OCI-LY7 (cell line): ENCODE data around the gene ADSS2. TPM values are rescaled to one million over a fixed set of nuclear protein-coding genes. Genes with fewer than 3 reads are reported as not detected.

Experiments used
- BruUV-seq: library from RNA; stranded (reverse); fragments of 400-500 nt; replicated peaks from 2 replicates; lab custom pipeline; 2021; lab: Mats Ljungman, UMichigan
- CTCF ChIA-PET: fragments of 300-600 bp; sonication (Branson Sonifier 250); formaldehyde crosslinking; loops from one replicate; lab custom pipeline; 2022; ENCODE audit warnings: antibody characterized with exemption; ENCODE audit not compliant: unreplicated experiment; lab: Charles Lee
- POLR2A ChIA-PET: fragments of 300-600 bp; sonication (Branson Sonifier 250); formaldehyde crosslinking; loops from one replicate; lab custom pipeline; 2022; ENCODE audit warnings: antibody characterized with exemption; lab: Charles Lee
- DNase-seq: peaks from one replicate; pipeline ENCODE4 v3.0.0-alpha.2; 2015; ENCODE audit warnings: low spot score
- H2AFZ ChIP-seq: fragments of 200-600 bp; sonication (generic), shearing (Covaris generic); 2 replicates; pipeline ENCODE4 v1.6.1; 2014; ENCODE audit warnings: mild to moderate bottlenecking, antibody characterized with exemption, low read length, moderate library complexity
- H3K27ac ChIP-seq: fragments of 200-600 bp; sonication (generic); 2 replicates; pipeline ENCODE4 v1.5.1; 2014; ENCODE audit warnings: mixed run types, low read depth, mild to moderate bottlenecking, moderate library complexity, low read length, inconsistent platforms; ENCODE audit not compliant: poor library complexity, severe bottlenecking
- H3K36me3 ChIP-seq: fragments of 200-600 bp; sonication (generic); 2 replicates; pipeline ENCODE4 v1.6.1; 2014; ENCODE audit warnings: mild to moderate bottlenecking, antibody characterized with exemption, low read length, moderate library complexity, mixed read lengths; ENCODE audit not compliant: insufficient read depth
- H3K4me1 ChIP-seq: fragments of 200-600 bp; sonication (generic); 2 replicates; pipeline ENCODE4 v1.5.1; 2014; ENCODE audit warnings: mild to moderate bottlenecking, low read length; ENCODE audit not compliant: insufficient read depth, poor library complexity, severe bottlenecking
- H3K4me2 ChIP-seq: fragments of 200-600 bp; sonication (generic); 2 replicates; pipeline ENCODE4 v1.6.1; 2014; ENCODE audit warnings: mild to moderate bottlenecking, low read length
- H3K4me3 ChIP-seq: fragments of 200-600 bp; sonication (generic); 2 replicates; pipeline ENCODE4 v1.5.1; 2014; ENCODE audit warnings: mild to moderate bottlenecking, low read depth, low read length; ENCODE audit not compliant: poor library complexity, severe bottlenecking
- H3K79me2 ChIP-seq: fragments of 200-600 bp; sonication (generic); 2 replicates; pipeline ENCODE4 v1.6.1; 2016; ENCODE audit warnings: low read depth, mild to moderate bottlenecking, low read length, moderate library complexity, mixed read lengths; ENCODE audit not compliant: insufficient read depth
- H3K9me2 ChIP-seq: fragments of 200-600 bp; sonication (generic); 2 replicates; pipeline ENCODE4 v1.6.1; 2016; ENCODE audit warnings: mild to moderate bottlenecking, low read length, mixed read lengths; ENCODE audit not compliant: insufficient read depth
- H3K9me3 ChIP-seq: fragments of 200-600 bp; sonication (generic); 2 replicates; pipeline ENCODE4 v1.6.1; 2014; ENCODE audit warnings: mild to moderate bottlenecking, mixed run types, low read length, mixed read lengths
- H4K20me1 ChIP-seq: fragments of 200-600 bp; sonication (generic); 2 replicates; pipeline ENCODE4 v1.6.1; 2014; ENCODE audit warnings: mild to moderate bottlenecking, antibody characterized with exemption, low read length, moderate library complexity, mixed read lengths; ENCODE audit not compliant: insufficient read depth
- EZH2phosphoT487 ChIP-seq: fragments of 200-600 bp; sonication (generic); IDR thresholded peaks from 2 replicates; pipeline ENCODE4 v1.6.1; 2018; ENCODE audit warnings: low read depth, borderline replicate concordance, mild to moderate bottlenecking, mixed run types, antibody characterized with exemption, low read length, moderate library complexity, mixed read lengths
- intact Hi-C: fragments of 100-400 bp; cut with micrococcal nuclease; formaldehyde crosslinking; loops from one replicate; pipeline ENCODE4 v1.10.0; 2022; ENCODE audit not compliant: unreplicated experiment
- total RNA-seq, 2 experiments: library from RNA; depleted of rRNA in 1 of 2; stranded (reverse); fragments of >200 nt in 1 of 2; shearing (Covaris generic) in 1 of 2; gene quantifications; 2 replicates each; pipeline ENCODE4 v1.2.3, GENCODE V29; 2014 to 2022
- TF ChIP-seq, protein P1 (sequence below): fragments of 200-600 bp; sonication (generic); conservative IDR thresholded peaks from 2 replicates; pipeline ENCODE4 v1.5.1; 2014; ENCODE audit warnings: mild to moderate bottlenecking, antibody characterized with exemption, low read length, moderate library complexity, mixed read lengths

Gene ADSS2
- total RNA-seq, 2 experiments from 2014 or later, result 35.2 to 54.6 TPM

DNA sequence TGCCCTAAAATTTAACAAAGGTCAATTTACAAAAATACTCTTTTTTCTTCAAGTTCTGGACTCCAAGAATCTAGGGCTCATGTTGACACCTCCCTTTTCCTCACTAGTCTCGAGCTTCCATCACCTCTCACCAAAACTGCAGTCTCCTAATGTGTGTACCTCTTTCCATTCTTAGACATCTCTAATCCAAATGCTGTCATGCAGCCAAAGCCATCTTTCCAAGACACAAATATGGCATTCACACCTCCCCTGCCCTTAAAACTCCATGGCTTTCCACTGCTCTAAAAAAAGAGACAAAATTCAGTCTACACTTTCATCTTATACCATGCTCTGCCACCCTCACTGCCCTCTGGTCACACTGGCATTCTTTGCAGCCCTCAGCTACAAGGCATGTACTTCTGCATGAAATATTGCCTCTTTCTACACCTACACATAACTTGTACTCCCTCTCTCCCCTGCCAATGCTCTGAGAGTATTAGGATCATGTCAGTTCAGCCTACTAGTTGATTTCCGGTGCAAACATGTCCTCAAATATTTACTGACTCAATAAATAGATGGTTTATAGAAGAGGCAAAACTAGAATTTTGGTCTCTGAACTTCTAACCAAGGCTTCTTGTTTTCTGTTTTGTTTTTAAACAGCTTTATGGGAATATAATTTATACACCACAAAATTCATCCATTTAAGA, 26.9 kb downstream of the ADSS2 start:
- no TSS peak for BruUV-seq
- H2AFZ ChIP-seq, result no peak overlapping the region
- TF ChIP-seq, protein P1, sequence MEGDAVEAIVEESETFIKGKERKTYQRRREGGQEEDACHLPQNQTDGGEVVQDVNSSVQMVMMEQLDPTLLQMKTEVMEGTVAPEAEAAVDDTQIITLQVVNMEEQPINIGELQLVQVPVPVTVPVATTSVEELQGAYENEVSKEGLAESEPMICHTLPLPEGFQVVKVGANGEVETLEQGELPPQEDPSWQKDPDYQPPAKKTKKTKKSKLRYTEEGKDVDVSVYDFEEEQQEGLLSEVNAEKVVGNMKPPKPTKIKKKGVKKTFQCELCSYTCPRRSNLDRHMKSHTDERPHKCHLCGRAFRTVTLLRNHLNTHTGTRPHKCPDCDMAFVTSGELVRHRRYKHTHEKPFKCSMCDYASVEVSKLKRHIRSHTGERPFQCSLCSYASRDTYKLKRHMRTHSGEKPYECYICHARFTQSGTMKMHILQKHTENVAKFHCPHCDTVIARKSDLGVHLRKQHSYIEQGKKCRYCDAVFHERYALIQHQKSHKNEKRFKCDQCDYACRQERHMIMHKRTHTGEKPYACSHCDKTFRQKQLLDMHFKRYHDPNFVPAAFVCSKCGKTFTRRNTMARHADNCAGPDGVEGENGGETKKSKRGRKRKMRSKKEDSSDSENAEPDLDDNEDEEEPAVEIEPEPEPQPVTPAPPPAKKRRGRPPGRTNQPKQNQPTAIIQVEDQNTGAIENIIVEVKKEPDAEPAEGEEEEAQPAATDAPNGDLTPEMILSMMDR, result no peak
- TF ChIP-seq EZH2phosphoT487, result no peak
- POLR2A ChIA-PET, result interaction anchor here (1.0 to 1.6 kb wide), 3 partner anchors 10 to 25 kb away, joined by 3 to 12 read pairs (median 4); no protein-coding TSS in a partner anchor
- no peak for DNase-seq
- H3K36me3 ChIP-seq, result peaks cover 96% of the 10 kb centered on the region
- CTCF ChIA-PET, result no interaction called here
- no peaks in the 10 kb centered on the region for H3K4me1 ChIP-seq
- no peaks in the 10 kb centered on the region for H3K9me3 ChIP-seq
- no peak overlapping the region for H3K4me2 ChIP-seq
- no peaks in the 10 kb centered on the region for H4K20me1 ChIP-seq
- H3K79me2 ChIP-seq, result peaks cover 6% of the 10 kb centered on the region; the same call in 1 of the 2 replicates
- H3K4me3 ChIP-seq, result no peak overlapping the region
- H3K9me2 ChIP-seq, result no peaks in the 10 kb centered on the region
- H3K27ac ChIP-seq, result no peak overlapping the region
- intact Hi-C loops, result no loop called here

DNA sequence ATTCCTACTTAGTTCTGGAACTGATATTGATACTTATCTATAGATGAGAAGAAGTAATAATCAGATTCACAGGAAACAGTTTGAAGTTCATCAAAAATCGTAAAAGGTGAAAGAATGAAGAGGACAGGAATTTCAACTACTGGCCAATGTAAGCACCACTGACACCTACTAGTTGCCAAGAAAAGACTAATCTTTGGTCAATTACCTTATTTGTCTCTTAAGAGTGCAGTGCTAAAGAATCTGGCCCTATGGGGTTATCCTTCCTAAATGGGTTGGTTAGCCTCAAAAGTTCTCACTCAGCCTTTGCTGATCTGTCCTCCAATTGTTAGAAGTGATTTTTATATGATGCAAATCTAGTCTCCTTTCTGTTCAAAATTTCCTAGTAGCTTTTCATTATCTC, 29.5 kb downstream of the ADSS2 start:
- no TSS peak for BruUV-seq
- peaks cover 99% of the 10 kb centered on the region for H3K36me3 ChIP-seq
- CTCF ChIA-PET, result no interaction called here

More for the DNA sequence above, 29.5 kb downstream of the ADSS2 start:
- H4K20me1 ChIP-seq, result no peaks in the 10 kb centered on the region
- POLR2A ChIA-PET, result interaction anchor here (0.6 to 1.1 kb wide), 2 partner anchors 9 to 603 kb away, joined by 3 to 6 read pairs; no protein-coding TSS in a partner anchor
- intact Hi-C loops, result no loop called here
- no peaks in the 10 kb centered on the region for H3K4me1 ChIP-seq
- H3K4me2 ChIP-seq, result no peak overlapping the region
- no peak for DNase-seq
- TF ChIP-seq, protein P1, result no peak
- no peak for TF ChIP-seq EZH2phosphoT487
- no peak overlapping the region for H2AFZ ChIP-seq
- H3K9me3 ChIP-seq, result no peaks in the 10 kb centered on the region
- H3K27ac ChIP-seq, result no peak overlapping the region
- peaks cover 5% of the 10 kb centered on the region; the same call in 1 of the 2 replicates for H3K79me2 ChIP-seq
- H3K9me2 ChIP-seq, result no peaks in the 10 kb centered on the region
- no peak overlapping the region for H3K4me3 ChIP-seq
